Measurements from ENCODE around the gene CTSO.

GRCh38 chr4:155966731-155967395 is 13.2 kb upstream of the CTSO start:
- TF ChIP-seq GATA2 (IDR thresholded peaks at IDR 0.05; ENCODE audit: low read depth, low read length), result no peak
- no peak for TF ChIP-seq GATA3 (IDR thresholded peaks at IDR 0.05; ENCODE audit: low read depth, low read length)

Data from SH-SY5Y (cell line).